Panc1 (cell line): ENCODE results near the gene DGKZ. TPM values are rescaled to one million over a fixed set of nuclear protein-coding genes. Genes with fewer than 3 reads are reported as not detected.

Experiments
- ATAC-seq: fragments of 200-7000 bp; cut with Tn5 transposase; 2 replicates; pipeline ENCODE4 v1.9.1; 2020; ENCODE audit warnings: mild to moderate bottlenecking, moderate library complexity
- BruUV-seq: library from RNA; stranded (reverse); fragments of 400-500 nt; replicated peaks from 2 replicates; lab custom pipeline; 2021; lab: Mats Ljungman, UMichigan
- CTCF ChIA-PET: fragments of 300-600 bp; sonication (Branson Sonifier 250); formaldehyde crosslinking; loops from one replicate; lab custom pipeline; 2022; ENCODE audit warnings: antibody characterized with exemption; lab: Charles Lee
- POLR2A ChIA-PET: fragments of 300-600 bp; sonication (Branson Sonifier 250); formaldehyde crosslinking; loops from one replicate; lab custom pipeline; 2022; ENCODE audit warnings: antibody characterized with exemption; lab: Charles Lee
- DNase-seq: peaks from one replicate; pipeline ENCODE4 v3.0.0-alpha.2; 2010; ENCODE audit warnings: low read depth, low spot score
- H3K27ac ChIP-seq: 2 replicates; pipeline ENCODE4 v1.5.1; 2011; ENCODE audit warnings: mild to moderate bottlenecking, low read length, inconsistent platforms
- H3K27me3 ChIP-seq: fragments of 200-500 bp; sonication (Bioruptor generic); 2 replicates; pipeline ENCODE4 v1.6.0; 2014; ENCODE audit warnings: low read length, inconsistent platforms; ENCODE audit not compliant: control insufficient read depth, insufficient read depth
- H3K36me3 ChIP-seq: fragments of 200-500 bp; sonication (Bioruptor generic); 2 replicates; pipeline ENCODE4 v1.5.1; 2014; ENCODE audit warnings: inconsistent platforms, mild to moderate bottlenecking, low read length, moderate library complexity; ENCODE audit not compliant: control insufficient read depth, insufficient read depth
- H3K4me1 ChIP-seq: 2 replicates; pipeline ENCODE4 v1.5.1; 2011; ENCODE audit warnings: inconsistent platforms, mild to moderate bottlenecking, low read length, moderate library complexity; ENCODE audit not compliant: control insufficient read depth, insufficient read depth
- H3K4me3 ChIP-seq, 2 experiments: 2 replicates each; pipeline ENCODE4 v1.5.1; 2011 to 2012; ENCODE audit warnings: low read depth in 2 of 2, low read length in 2 of 2, mild to moderate bottlenecking in 2 of 2, inconsistent platforms in 1 of 2, moderate library complexity in 1 of 2
- H3K9me3 ChIP-seq: fragments of 200-500 bp; sonication (Bioruptor generic); 2 replicates; pipeline ENCODE4 v1.5.1; 2014; ENCODE audit warnings: low read depth, mild to moderate bottlenecking, inconsistent platforms, low read length, moderate library complexity; ENCODE audit not compliant: control insufficient read depth, insufficient read depth
- CTCF ChIP-seq: fragments of 450-650 bp; IDR thresholded peaks from 2 replicates; pipeline ENCODE4 v1.5.1; 2017; ENCODE audit warnings: mild to moderate bottlenecking
- POLR2AphosphoS5 ChIP-seq: IDR thresholded peaks from 2 replicates; pipeline ENCODE4 v1.6.1; 2012; ENCODE audit warnings: mild to moderate bottlenecking, low read depth, low read length, moderate library complexity
- SIN3A ChIP-seq: IDR thresholded peaks from 2 replicates; pipeline ENCODE4 v1.6.1; 2012; ENCODE audit warnings: low read depth, mild to moderate bottlenecking, low read length, moderate library complexity, borderline replicate concordance; ENCODE audit not compliant: insufficient read depth
- TCF7L2 ChIP-seq: IDR thresholded peaks from 2 replicates; pipeline ENCODE4 v1.6.1; 2011; ENCODE audit warnings: mild to moderate bottlenecking, low read depth, low read length, inconsistent platforms
- in situ Hi-C: cut with HindIII; loops from 2 replicates; pipeline ENCODE4 v1.10.0; 2016; ENCODE audit warnings: low sequenced_read_pairs, low pct_unique_long_range_greater_than_20kb
- intact Hi-C: fragments of 100-400 bp; cut with micrococcal nuclease; formaldehyde crosslinking; loops from one replicate; pipeline ENCODE4 v1.10.0; 2022; ENCODE audit not compliant: unreplicated experiment
- total RNA-seq: library from RNA; stranded (reverse); gene quantifications from one replicate; pipeline ENCODE4 v1.2.1, GENCODE V29; 2021; ENCODE audit not compliant: unreplicated experiment
- TF ChIP-seq, protein P1 (sequence below), 2 experiments: IDR thresholded peaks; 2 replicates each; pipeline ENCODE4 v1.6.1; 2011 to 2012; ENCODE audit warnings: low read depth in 2 of 2, control low read depth in 1 of 2, low read length in 1 of 2, mild to moderate bottlenecking in 1 of 2, moderate library complexity in 1 of 2; ENCODE audit not compliant: insufficient read depth in 1 of 2

DGKZ gene
- total RNA-seq, 1 experiment from 2014 or later: 104 TPM

- no peaks in the 10 kb centered on the region for H3K27me3 ChIP-seq
- H3K9me3 ChIP-seq: no peaks in the 10 kb centered on the region
- intact Hi-C loops: no loop called here
- ATAC-seq: peak; percentile 57; the same call in 1 of the 2 replicates
- in situ Hi-C loops: no loop called here
- no peaks in the 10 kb centered on the region for H3K4me1 ChIP-seq
- H3K27ac ChIP-seq: no peak overlapping the region
- BruUV-seq: no TSS peak
- POLR2A ChIA-PET: no interaction called here
- TF ChIP-seq, protein P1, sequence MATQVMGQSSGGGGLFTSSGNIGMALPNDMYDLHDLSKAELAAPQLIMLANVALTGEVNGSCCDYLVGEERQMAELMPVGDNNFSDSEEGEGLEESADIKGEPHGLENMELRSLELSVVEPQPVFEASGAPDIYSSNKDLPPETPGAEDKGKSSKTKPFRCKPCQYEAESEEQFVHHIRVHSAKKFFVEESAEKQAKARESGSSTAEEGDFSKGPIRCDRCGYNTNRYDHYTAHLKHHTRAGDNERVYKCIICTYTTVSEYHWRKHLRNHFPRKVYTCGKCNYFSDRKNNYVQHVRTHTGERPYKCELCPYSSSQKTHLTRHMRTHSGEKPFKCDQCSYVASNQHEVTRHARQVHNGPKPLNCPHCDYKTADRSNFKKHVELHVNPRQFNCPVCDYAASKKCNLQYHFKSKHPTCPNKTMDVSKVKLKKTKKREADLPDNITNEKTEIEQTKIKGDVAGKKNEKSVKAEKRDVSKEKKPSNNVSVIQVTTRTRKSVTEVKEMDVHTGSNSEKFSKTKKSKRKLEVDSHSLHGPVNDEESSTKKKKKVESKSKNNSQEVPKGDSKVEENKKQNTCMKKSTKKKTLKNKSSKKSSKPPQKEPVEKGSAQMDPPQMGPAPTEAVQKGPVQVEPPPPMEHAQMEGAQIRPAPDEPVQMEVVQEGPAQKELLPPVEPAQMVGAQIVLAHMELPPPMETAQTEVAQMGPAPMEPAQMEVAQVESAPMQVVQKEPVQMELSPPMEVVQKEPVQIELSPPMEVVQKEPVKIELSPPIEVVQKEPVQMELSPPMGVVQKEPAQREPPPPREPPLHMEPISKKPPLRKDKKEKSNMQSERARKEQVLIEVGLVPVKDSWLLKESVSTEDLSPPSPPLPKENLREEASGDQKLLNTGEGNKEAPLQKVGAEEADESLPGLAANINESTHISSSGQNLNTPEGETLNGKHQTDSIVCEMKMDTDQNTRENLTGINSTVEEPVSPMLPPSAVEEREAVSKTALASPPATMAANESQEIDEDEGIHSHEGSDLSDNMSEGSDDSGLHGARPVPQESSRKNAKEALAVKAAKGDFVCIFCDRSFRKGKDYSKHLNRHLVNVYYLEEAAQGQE (IDR thresholded peaks at IDR 0.05; ENCODE audit: insufficient read depth in 1 of 2, low read depth in 2 of 2, low read length in 1 of 2): no peak
- no peak for TF ChIP-seq SIN3A
- no peak for TF ChIP-seq POLR2AphosphoS5
- TF ChIP-seq CTCF: no peak
- TF ChIP-seq TCF7L2: no peak
- H3K4me3 ChIP-seq: no peak overlapping the region
- CTCF ChIA-PET: interaction anchor here (1.1 kb wide), 1 partner anchor 66 kb away, joined by 7 read pairs; no protein-coding TSS in a partner anchor
- H3K36me3 ChIP-seq: no peaks in the 10 kb centered on the region
- no peak for DNase-seq
These were observed 42.0 kb upstream of the DGKZ start for GRCh38 chr11:46305295-46305694.

GRCh38 chr11:46306296-46306853, 40.9 kb upstream of the DGKZ start:
- DNase-seq (no peak), ATAC-seq (no peak)
- POLR2A ChIA-PET: interaction anchor here (0.6 to 0.7 kb wide), 2 partner anchors 202 to 235 kb away, joined by 3 to 11 read pairs; no protein-coding TSS in a partner anchor
- Histone ChIP-seq H3K4me3 (no peak overlapping the region), H3K27me3 (no peaks in the 10 kb centered on the region), H3K36me3 (no peaks in the 10 kb centered on the region), H3K9me3 (no peaks in the 10 kb centered on the region), H3K4me1 (no peaks in the 10 kb centered on the region), H3K27ac (no peak overlapping the region)
- in situ Hi-C loops (no loop called here), intact Hi-C loops (no loop called here)
- BruUV-seq: no TSS peak
- TF ChIP-seq POLR2AphosphoS5 (no peak), TCF7L2 (no peak)
- CTCF ChIA-PET: interaction anchor here (0.6 to 1.1 kb wide), 3 partner anchors 22 to 67 kb away, joined by 3 to 7 read pairs (median 3); no protein-coding TSS in a partner anchor

- Histone ChIP-seq H3K27me3 (no peaks in the 10 kb centered on the region), H3K36me3 (no peaks in the 10 kb centered on the region), H3K4me1 (no peaks in the 10 kb centered on the region), H3K4me3 (no peak overlapping the region), H3K27ac (no peak overlapping the region), H3K9me3 (no peaks in the 10 kb centered on the region)
- ATAC-seq: no peak
- ChIA-PET CTCF (interaction anchor here (0.7 to 2.7 kb wide), 3 partner anchors 64 to 343 kb away, joined by 3 to 17 read pairs (median 3); no protein-coding TSS in a partner anchor), POLR2A (no interaction called here)
- intact Hi-C loops (no loop called here), in situ Hi-C loops (no loop called here)
- no peak for DNase-seq
- no peak for TF ChIP-seq SIN3A
- no peak for TF ChIP-seq CTCF
- TF ChIP-seq TCF7L2: no peak
- TF ChIP-seq POLR2AphosphoS5: no peak
- TF ChIP-seq, protein P1 (IDR thresholded peaks at IDR 0.05; ENCODE audit: insufficient read depth in 1 of 2, low read depth in 2 of 2, low read length in 1 of 2): no peak
- BruUV-seq: no TSS peak
These were observed 39.9 kb upstream of the DGKZ start for GRCh38 chr11:46307369-46307768.
